ENCODE measurements around the gene SYT1. TPM values are rescaled to one million over a fixed set of nuclear protein-coding genes. Genes with fewer than 3 reads are reported as not detected.

Gene SYT1
- total and polyA plus RNA-seq, 4 donors = 0.53 to 0.84 (median 0.64) TPM

DNA sequence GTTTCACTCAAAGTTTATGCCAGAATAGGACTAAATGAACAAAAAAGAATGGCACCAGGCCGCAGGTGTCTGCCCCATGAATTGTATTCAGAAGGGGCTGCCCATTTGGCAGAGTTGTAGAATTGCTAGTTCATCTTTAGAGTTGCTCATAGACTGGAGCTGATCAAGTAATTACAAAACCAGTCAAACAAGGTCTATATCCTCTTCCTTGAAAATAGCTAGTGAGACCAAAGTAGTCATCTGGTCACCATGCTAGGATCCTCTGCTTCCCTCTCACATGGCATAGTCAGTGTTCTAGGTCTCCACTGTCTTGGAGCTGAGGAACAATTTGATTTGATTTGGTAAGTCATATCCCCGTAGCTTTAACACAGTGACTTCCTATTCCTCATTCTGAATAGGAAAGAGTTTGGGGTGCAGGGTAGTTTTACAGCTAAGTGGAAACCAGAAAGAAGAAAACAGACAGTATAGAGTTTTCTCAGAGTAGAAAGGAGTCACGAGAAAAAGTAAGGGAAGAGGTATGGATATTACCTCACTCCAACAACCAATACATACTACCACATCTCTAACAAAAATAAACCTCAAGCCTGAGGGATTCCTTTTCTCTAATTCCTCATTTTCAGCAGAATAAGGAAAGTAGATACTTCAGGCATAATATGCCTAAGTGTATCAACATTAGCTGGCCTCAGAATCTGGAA, 574.1 kb downstream of the SYT1 start:
- Histone ChIP-seq H3K27me3 (ENCODE audit: control insufficient read depth in 4 of 4, insufficient read depth in 4 of 4, low read length in 3 of 4) (peaks cover 0 to 3% (median 0%) of the 10 kb centered on the region in 4 donors), H3K9me3 (ENCODE audit: control insufficient read depth in 4 of 4, low read length in 3 of 4) (no peaks in the 10 kb centered on the region), H3K9ac (ENCODE audit: low read depth in 1 of 2, low read length in 2 of 2) (no peak overlapping the region), H3K27ac (ENCODE audit: low read depth in 1 of 2, low read length in 2 of 2) (no peak overlapping the region), H3K4me1 (ENCODE audit: control insufficient read depth in 4 of 4, insufficient read depth in 4 of 4, low read length in 3 of 4) (no peaks in the 10 kb centered on the region), H3K36me3 (ENCODE audit: control insufficient read depth in 4 of 4, insufficient read depth in 3 of 4, low read depth in 1 of 4, low read length in 3 of 4) (no peaks in the 10 kb centered on the region), H3K4me3 (ENCODE audit: low read depth in 1 of 3, low read length in 3 of 3) (no peak overlapping the region)
- DNase-seq (ENCODE audit: low spot score) = no peak
- no peak for TF ChIP-seq JUND (IDR thresholded peaks at IDR 0.05)
- TF ChIP-seq, protein P1, sequence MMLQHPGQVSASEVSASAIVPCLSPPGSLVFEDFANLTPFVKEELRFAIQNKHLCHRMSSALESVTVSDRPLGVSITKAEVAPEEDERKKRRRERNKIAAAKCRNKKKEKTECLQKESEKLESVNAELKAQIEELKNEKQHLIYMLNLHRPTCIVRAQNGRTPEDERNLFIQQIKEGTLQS (IDR thresholded peaks at IDR 0.05) = no peak
- TF ChIP-seq FOXA1 (IDR thresholded peaks at IDR 0.05) = no peak
- no peak for TF ChIP-seq NR2F2 (IDR thresholded peaks at IDR 0.05)
- WGBS = 73% methylated on average over 3 of the region's 3 CpGs

DNA sequence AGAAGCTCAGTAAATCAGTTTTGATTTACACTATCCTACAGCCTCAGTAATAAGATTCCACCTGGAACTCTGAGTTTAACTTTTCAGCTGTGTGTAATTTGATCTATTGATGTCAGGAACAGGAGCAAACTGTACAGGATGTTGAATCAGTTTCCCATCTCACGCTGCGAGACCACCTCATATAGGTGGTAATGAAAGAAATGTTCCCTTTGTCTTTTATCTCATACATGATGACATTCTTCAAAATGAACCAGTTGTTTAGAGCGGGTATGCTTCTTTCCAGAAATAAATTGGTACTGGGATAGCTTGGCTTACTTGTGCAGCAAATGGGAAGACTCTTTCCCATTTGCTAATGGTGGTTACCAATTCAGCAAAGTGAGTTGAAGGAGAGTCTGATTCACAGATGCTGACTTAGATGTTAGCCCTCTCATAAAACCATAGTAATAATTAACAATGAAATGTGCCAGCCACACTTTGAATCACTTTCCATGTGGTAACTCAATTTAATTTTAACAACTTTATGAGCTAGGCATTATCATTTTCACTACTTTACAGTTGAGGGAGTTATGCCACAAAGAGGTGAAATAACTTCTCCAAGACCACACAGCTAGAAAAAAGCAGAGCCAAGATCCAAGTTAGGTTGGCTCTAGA, 574.7 kb downstream of the SYT1 start:
- DNase-seq (ENCODE audit: low spot score) = no peak
- Histone ChIP-seq H3K4me1 (ENCODE audit: control insufficient read depth in 4 of 4, insufficient read depth in 4 of 4, low read length in 3 of 4) (no peaks in the 10 kb centered on the region), H3K4me3 (ENCODE audit: low read depth in 1 of 3, low read length in 3 of 3) (no peak overlapping the region), H3K27ac (ENCODE audit: low read depth in 1 of 2, low read length in 2 of 2) (no peak overlapping the region), H3K9ac (ENCODE audit: low read depth in 1 of 2, low read length in 2 of 2) (no peak overlapping the region), H3K36me3 (ENCODE audit: control insufficient read depth in 4 of 4, insufficient read depth in 3 of 4, low read depth in 1 of 4, low read length in 3 of 4) (no peaks in the 10 kb centered on the region), H3K27me3 (ENCODE audit: control insufficient read depth in 4 of 4, insufficient read depth in 4 of 4, low read length in 3 of 4) (peaks cover 0 to 3% (median 0%) of the 10 kb centered on the region in 4 donors), H3K9me3 (ENCODE audit: control insufficient read depth in 4 of 4, low read length in 3 of 4) (no peaks in the 10 kb centered on the region)
- TF ChIP-seq, protein P2, sequence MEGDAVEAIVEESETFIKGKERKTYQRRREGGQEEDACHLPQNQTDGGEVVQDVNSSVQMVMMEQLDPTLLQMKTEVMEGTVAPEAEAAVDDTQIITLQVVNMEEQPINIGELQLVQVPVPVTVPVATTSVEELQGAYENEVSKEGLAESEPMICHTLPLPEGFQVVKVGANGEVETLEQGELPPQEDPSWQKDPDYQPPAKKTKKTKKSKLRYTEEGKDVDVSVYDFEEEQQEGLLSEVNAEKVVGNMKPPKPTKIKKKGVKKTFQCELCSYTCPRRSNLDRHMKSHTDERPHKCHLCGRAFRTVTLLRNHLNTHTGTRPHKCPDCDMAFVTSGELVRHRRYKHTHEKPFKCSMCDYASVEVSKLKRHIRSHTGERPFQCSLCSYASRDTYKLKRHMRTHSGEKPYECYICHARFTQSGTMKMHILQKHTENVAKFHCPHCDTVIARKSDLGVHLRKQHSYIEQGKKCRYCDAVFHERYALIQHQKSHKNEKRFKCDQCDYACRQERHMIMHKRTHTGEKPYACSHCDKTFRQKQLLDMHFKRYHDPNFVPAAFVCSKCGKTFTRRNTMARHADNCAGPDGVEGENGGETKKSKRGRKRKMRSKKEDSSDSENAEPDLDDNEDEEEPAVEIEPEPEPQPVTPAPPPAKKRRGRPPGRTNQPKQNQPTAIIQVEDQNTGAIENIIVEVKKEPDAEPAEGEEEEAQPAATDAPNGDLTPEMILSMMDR (IDR thresholded peaks at IDR 0.05; ENCODE audit: low read depth, low read length, missing input control) = no peak
- TF ChIP-seq TAF1 (conservative IDR thresholded peaks at IDR 0.05) = no peak
- TF ChIP-seq RAD21 (IDR thresholded peaks at IDR 0.05) = no peak
- no peak for TF ChIP-seq FOXA1 (IDR thresholded peaks at IDR 0.05)
- TF ChIP-seq, protein P3, sequence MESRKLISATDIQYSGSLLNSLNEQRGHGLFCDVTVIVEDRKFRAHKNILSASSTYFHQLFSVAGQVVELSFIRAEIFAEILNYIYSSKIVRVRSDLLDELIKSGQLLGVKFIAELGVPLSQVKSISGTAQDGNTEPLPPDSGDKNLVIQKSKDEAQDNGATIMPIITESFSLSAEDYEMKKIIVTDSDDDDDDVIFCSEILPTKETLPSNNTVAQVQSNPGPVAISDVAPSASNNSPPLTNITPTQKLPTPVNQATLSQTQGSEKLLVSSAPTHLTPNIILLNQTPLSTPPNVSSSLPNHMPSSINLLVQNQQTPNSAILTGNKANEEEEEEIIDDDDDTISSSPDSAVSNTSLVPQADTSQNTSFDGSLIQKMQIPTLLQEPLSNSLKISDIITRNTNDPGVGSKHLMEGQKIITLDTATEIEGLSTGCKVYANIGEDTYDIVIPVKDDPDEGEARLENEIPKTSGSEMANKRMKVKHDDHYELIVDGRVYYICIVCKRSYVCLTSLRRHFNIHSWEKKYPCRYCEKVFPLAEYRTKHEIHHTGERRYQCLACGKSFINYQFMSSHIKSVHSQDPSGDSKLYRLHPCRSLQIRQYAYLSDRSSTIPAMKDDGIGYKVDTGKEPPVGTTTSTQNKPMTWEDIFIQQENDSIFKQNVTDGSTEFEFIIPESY (IDR thresholded peaks at IDR 0.05) = no peak
- TF ChIP-seq, protein P4, sequence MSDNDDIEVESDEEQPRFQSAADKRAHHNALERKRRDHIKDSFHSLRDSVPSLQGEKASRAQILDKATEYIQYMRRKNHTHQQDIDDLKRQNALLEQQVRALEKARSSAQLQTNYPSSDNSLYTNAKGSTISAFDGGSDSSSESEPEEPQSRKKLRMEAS (IDR thresholded peaks at IDR 0.05) = no peak
- TF ChIP-seq GABPA (IDR thresholded peaks at IDR 0.05 in 1 of 2, conservative IDR thresholded peaks at IDR 0.05 in 1 of 2) = no peak
- no peak for TF ChIP-seq HNF4G (IDR thresholded peaks at IDR 0.05)
- TF ChIP-seq SP1 (IDR thresholded peaks at IDR 0.05) = no peak
- TF ChIP-seq, protein P5, sequence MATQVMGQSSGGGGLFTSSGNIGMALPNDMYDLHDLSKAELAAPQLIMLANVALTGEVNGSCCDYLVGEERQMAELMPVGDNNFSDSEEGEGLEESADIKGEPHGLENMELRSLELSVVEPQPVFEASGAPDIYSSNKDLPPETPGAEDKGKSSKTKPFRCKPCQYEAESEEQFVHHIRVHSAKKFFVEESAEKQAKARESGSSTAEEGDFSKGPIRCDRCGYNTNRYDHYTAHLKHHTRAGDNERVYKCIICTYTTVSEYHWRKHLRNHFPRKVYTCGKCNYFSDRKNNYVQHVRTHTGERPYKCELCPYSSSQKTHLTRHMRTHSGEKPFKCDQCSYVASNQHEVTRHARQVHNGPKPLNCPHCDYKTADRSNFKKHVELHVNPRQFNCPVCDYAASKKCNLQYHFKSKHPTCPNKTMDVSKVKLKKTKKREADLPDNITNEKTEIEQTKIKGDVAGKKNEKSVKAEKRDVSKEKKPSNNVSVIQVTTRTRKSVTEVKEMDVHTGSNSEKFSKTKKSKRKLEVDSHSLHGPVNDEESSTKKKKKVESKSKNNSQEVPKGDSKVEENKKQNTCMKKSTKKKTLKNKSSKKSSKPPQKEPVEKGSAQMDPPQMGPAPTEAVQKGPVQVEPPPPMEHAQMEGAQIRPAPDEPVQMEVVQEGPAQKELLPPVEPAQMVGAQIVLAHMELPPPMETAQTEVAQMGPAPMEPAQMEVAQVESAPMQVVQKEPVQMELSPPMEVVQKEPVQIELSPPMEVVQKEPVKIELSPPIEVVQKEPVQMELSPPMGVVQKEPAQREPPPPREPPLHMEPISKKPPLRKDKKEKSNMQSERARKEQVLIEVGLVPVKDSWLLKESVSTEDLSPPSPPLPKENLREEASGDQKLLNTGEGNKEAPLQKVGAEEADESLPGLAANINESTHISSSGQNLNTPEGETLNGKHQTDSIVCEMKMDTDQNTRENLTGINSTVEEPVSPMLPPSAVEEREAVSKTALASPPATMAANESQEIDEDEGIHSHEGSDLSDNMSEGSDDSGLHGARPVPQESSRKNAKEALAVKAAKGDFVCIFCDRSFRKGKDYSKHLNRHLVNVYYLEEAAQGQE (IDR thresholded peaks at IDR 0.05) = no peak
- TF ChIP-seq RXRA (IDR thresholded peaks at IDR 0.05) = no peak
- WGBS = 87% methylated on average over 3 of the region's 3 CpGs

Measured in liver (tissue), 9 donors.